Mucosa of gallbladder (tissue), 1 donor: ENCODE measurements around the gene NHSL2. TPM values are rescaled to one million over a fixed set of nuclear protein-coding genes. Genes with fewer than 3 reads are reported as not detected.
"Not testable (repeated sequence)": the region's sequence is repeated elsewhere in the genome, so short reads cannot be mapped to it uniquely, and the experiment has no call there.

Experiments
- DNase-seq: peaks from one replicate; pipeline ENCODE4 v3.0.0-alpha.2; 2020; ENCODE audit warnings: low spot score
- total RNA-seq: library from RNA; stranded (reverse); gene quantifications from one replicate; pipeline ENCODE4 v1.2.1, GENCODE V29; 2021
- donor health status: DM: no; HTN: no; CAD: no.

NHSL2 gene
- total RNA-seq: 13.6 TPM

- DNase-seq: no peak
These were observed at the start of gene NHSL2 for GRCh38 chrX:71910643-71910985. NHSL2 (plus strand) TSS chrX:71910845.

- no peak for DNase-seq
These were observed 43.0 kb upstream of the NHSL2 start for GRCh38 chrX:71867680-71868079.

DNA sequence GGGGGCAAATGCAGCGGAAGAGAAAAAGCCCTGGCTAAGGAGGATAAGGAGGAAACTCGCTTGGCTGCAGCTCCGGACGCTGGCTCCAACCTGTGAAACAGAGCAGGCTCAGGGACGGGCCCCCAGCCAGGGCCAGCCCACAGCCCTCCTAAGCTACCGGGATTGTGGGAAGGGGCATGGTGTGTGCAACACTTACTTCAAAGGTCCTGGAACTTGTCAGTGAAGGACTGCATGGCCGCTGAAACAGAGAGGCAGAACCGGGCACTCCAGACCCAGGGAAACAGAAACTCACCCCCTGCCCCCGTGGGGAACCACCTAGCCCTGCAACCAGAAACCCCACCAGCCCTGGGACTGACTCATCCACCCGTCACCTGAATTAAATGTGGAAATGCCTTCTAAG, 41.1 kb upstream of the NHSL2 start:
- DNase-seq: not testable (repeated sequence)

DNA sequence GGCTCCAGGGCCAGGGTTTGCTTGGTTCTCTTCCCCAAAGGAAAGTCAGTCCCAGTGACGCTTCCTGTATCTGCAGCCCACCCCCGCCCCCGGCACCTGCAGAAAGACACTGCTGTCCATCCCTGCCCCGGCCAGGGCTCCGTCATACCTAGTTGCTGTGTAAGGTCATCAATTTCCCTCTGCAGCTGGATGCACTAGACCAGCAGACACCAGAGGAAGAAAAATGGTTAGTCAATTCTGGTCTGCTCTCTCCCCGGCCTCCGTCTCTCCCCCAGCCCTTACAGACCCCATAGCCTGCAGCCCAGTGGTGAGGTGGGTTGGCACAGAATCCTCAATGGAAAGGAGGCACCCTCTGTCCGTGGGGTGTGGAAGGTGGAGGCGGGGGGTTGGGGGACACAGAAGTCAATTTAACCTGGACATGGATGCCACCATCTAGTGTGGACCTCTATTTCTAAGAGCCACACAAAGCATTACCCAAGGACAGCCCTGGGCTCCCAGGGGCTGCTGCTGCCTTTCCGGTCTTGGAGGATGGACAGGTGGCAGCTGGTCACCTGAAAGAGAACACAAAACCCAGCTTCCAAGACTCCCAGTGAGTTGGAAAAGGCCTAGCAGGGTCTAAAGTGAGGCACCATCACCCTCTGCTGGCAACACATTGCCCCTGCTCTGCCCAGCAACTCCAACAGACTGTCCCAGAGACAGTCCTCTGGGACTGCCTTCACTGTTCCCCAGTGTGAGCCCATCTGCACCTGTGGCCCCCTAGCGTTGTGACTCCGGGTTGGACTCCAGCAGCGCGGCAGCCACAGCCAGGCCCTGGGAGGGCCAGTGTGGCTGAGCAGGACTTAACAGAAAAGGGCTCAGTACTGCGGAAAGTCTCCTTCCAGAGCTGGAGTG, 40.2 kb upstream of the NHSL2 start:
- DNase-seq: no peak

DNA sequence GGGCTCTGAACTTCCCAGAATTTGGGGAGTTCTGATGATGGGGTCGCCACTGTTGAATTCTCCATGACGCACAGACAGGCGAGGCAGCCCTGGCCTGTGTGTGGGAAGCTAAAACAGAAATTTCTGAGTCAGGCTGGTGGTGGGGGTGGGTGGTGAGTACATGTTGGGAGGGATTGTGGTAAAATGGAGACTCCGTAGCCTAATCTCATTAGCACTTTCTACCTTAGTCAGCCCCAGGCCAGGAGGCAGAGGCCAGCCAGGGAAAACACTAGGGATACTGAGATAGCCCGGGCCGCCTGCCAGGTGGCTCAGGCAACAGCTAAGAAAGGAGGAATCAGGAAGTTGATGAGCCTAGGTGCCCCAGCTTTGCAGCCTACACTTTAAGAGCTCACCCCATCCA, 39.3 kb upstream of the NHSL2 start:
- DNase-seq: no peak

DNA sequence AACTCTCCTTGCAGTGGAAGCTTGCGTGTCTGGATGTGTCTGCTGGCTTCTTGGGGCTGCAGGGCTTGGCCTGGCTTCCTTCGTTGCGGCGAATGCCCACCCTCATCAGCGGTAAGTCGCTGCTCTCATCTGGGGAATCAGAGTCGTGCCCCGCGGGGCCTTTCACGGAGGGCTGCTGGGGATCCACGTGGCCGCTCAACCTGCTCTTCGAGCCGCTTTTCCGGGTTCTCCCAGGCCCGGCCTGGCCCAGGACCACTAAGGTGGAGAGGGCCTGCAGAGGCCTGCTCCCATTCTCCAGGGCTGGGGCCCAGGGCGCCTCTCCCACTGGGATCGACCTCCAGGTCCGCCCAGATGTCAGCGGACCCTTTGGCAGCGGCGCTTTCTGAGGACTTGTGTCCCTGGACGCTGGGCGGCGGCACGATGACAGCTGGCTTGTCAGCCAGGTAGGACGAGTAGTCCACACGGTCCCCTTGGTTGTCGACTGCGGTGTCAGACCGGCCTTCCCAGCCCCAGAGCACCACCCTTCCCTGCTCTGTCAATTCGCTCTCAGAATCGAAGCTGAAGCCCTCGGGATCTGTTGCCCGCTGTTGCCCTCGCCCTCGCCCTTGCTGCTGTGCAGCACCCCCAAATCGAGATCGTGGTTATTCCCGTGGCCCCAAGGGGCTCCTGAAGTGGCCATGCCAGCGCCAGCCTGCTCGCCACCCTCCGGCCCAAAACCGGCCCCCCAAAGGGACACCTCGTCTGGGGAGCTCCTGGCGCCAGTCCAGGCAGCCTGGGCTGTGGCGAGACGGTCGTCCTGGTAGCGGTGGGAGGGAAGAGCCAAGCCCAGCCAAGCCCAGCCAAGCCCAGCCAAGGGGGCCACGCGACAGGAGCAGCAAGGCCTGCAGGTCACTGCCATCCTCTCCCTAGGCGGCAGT, 37.8 kb upstream of the NHSL2 start:
- DNase-seq: no peak

- DNase-seq: no peak
These were observed 37.2 kb upstream of the NHSL2 start for GRCh38 chrX:71873459-71873833.

DNA sequence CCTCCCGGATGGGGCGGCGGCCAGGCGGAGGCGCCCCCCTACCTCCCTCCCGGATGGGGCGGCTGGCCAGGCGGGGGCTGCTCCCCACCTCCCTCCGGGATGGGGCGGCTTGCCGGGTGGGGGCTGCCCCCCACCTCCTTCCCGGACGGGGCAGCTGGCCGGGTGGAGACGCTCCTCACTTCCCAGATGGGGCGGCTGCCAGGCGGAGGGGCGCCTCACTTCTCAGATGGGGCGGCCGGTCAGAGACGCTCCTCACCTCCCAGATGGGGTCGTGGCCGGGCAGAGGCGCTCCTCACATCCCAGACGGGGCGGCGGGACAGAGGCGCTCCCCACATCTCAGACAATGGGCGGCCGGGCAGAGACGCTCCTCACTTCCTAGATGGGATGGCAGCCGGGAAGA, 33.8 kb upstream of the NHSL2 start:
- DNase-seq: not testable (repeated sequence)

GRCh38 chrX:71885099-71885498, 25.5 kb upstream of the NHSL2 start:
- no peak for DNase-seq

DNA sequence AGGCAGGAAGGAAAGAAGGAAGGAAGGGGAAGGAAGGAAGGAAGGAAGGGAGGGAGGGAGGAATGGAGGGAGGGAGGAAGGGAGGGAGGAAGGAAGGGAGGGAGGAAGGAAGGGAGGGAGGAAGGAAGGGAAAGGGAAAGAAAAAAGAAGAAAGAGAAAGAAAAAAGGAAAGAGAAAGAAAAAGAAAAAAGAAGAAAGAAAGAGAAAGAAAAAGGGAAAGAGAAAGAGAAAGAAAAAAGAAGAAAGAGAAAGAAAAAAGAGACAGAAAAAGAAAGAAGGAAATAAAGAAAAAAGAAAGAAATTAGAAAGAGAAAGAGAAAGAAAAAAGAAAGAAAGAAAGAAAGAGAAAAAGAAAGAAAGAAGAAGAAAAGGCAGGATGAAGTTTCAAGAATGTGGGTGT, 15.0 kb upstream of the NHSL2 start:
- no peak for DNase-seq

GRCh38 chrX:71906144-71906543, 4.5 kb upstream of the NHSL2 start:
- DNase-seq: no peak

DNA sequence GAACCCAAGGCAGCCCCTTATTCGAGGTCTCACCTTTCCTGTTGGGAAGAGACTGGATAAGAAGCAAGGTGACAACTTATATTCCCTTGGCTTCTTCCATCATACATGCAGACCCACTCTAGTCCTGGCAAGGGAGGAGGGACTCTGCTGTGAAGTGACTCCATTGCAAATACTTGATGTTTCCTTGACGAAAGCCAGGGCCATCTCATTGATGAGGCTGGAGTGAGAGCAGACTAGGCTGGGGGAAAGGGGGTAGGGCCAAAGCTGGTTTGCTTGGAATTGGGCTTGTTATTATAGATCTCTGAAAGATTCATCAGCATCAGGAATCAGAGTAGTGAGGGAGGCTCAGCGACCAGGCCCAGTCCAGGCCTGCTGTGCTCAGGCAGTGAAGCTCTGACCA, 2.3 kb upstream of the NHSL2 start:
- DNase-seq: no peak

DNA sequence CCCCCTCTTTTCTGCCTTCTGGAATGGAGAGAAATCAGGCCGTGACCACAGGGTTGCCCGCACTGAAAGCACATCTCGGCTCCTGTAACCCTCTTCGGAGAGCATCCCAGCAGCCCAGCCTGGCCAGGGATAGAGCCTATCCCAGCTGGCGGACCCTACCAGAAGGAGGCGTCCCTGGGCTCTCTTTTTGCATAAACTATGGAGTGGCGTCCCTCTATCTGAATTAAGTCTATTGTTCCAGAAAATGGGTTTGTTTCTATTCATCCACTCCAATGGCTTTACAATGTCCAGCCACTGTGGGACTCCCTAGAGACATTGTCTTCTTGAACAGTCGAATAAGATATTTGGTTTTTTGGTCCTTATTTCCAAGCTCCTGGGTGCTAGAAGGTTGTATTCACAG, 689 bp upstream of the NHSL2 start:
- DNase-seq: no peak

- no peak for DNase-seq
These were observed 513 bp downstream of the NHSL2 start for GRCh38 chrX:71910986-71911730.

- no peak for DNase-seq
These were observed 1.0 kb downstream of the NHSL2 start for GRCh38 chrX:71911731-71912050.

GRCh38 chrX:71912156-71912555, 1.5 kb downstream of the NHSL2 start:
- no peak for DNase-seq

- DNase-seq: no peak
These were observed 2.7 kb downstream of the NHSL2 start for GRCh38 chrX:71913156-71913950.

DNA sequence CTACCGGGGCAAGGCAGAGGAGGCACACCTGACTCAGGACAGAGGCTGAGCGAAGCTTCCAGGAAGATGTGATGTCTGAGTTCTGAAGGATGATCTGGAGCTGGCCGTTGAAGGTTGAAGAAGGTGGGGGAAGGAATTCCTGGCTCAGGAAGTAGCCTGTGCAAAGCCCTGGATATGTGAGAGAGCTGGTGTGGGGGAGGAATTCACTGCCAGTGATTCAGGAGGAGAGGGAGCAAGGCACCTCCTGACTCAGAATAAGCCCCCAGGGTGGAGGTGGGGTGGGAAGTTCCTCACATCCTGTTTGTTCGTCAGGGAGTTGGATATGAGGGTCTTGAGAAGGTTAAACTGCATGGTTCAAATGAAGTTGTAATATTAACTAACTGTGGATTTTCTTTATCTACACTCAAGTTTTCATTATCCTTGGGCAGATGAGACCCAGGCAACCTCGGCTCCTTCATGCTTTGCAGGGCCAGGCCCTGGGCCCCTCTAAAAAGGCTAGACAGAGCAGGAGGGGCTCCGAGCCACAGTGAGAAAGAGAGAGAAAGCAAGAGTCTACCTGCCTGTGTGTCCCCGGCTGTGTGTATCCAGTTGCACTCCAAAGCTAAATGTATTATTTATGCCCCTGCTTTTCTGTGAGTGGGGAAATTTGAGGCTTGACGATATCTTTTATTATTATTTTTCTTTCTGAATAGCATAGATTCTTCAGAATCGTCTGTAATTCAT, 7.1 kb downstream of the NHSL2 start:
- no peak for DNase-seq

DNA sequence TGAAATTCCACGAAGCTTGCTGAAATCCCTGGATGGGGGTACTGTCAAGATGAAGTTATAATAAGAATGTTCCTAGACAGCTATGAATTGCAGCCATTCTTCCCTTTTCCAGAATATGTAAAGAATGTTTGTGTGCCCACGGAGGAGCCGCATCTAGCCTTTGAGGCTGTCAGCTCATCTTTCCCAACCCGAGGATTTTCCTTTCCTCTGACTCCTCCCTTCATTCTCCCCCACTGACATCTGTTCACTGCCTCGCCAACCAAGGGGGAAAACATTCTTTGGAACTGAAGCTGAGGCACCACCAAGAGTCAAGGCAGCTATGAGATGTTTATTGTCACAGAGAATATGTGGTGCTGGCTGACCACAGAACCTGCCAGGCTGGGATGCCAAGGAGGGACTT, 8.8 kb downstream of the NHSL2 start:
- DNase-seq: no peak

DNA sequence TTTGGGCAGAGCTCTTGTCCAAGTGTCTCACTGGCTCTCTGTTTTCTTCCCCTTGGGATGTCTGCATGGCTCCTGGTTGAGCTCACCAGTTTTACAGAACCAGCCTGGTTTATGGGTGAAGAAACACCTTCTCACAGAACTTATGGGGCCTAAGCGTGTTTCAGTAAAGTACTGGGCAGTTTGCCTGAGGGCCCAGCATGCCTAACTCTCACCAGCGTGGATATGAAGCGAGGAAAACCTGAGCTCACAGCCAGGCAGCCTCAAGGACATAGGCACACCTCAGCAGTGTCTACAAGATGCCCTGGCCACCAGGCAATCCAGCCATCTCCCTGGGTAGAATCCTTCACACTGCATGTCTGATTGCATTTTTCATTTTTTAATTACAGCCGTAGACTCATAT, 9.2 kb downstream of the NHSL2 start:
- DNase-seq: no peak

GRCh38 chrX:71922686-71923085, 12.0 kb downstream of the NHSL2 start:
- DNase-seq: no peak
